ACHN (cell line): ENCODE results near the gene EFCAB5.
"Not testable (repeated sequence)": the region's sequence is repeated elsewhere in the genome, so short reads cannot be mapped to it uniquely, and the experiment has no call there.

Experiments
- DNase-seq: peaks from one replicate; pipeline ENCODE4 v3.0.0-alpha.2; 2015
- in situ Hi-C: cut with HindIII; loops from 2 replicates; pipeline ENCODE4 v1.10.0; 2017; ENCODE audit warnings: low sequenced_read_pairs, low pct_ligation_motif_present, low pct_unique_long_range_greater_than_20kb

The EFCAB5 gene

GRCh38 chr17:30068465-30068864 lies 127.0 kb downstream of the EFCAB5 start:
- in situ Hi-C loops, result no loop called here
- no peak for DNase-seq

GRCh38 chr17:30074254-30074653 lies 132.8 kb downstream of the EFCAB5 start:
- no peak for DNase-seq
- in situ Hi-C loops, result no loop called here

GRCh38 chr17:30074730-30075129 lies 133.3 kb downstream of the EFCAB5 start:
- no peak for DNase-seq
- in situ Hi-C loops, result no loop called here

- DNase-seq, result no peak
- in situ Hi-C loops, result no loop called here
These were observed 141.3 kb downstream of the EFCAB5 start for GRCh38 chr17:30082773-30083172.

- in situ Hi-C loops, result no loop called here
- DNase-seq, result no peak
These were observed 143.4 kb downstream of the EFCAB5 start for GRCh38 chr17:30084788-30085187.

GRCh38 chr17:30086896-30087295 lies 145.5 kb downstream of the EFCAB5 start:
- in situ Hi-C loops, result no loop called here
- no peak for DNase-seq

- DNase-seq, in situ Hi-C loops: not testable (repeated sequence)
These were observed 146.0 kb downstream of the EFCAB5 start for GRCh38 chr17:30087431-30087830.

GRCh38 chr17:30091121-30091670 lies 149.8 kb downstream of the EFCAB5 start:
- in situ Hi-C loops, result no loop called here
- no peak for DNase-seq

GRCh38 chr17:30091771-30092170 lies 150.3 kb downstream of the EFCAB5 start:
- peak; percentile 86 for DNase-seq
- in situ Hi-C loops, result no loop called here

- DNase-seq, result no peak
- in situ Hi-C loops, result no loop called here
These were observed 151.5 kb downstream of the EFCAB5 start for GRCh38 chr17:30092886-30093285.

- in situ Hi-C loops, result no loop called here
- peak; percentile 82 for DNase-seq
These were observed 152.2 kb downstream of the EFCAB5 start for GRCh38 chr17:30093463-30094147.

- DNase-seq, result peak; percentile 89
- in situ Hi-C loops, result no loop called here
These were observed 154.2 kb downstream of the EFCAB5 start for GRCh38 chr17:30095507-30096244.

- no peak for DNase-seq
- in situ Hi-C loops, result no loop called here
These were observed 160.4 kb downstream of the EFCAB5 start for GRCh38 chr17:30101686-30102390.

- no peak for DNase-seq
- in situ Hi-C loops, result no loop called here
These were observed 162.5 kb downstream of the EFCAB5 start for GRCh38 chr17:30103921-30104320.

- DNase-seq, result peak; percentile 78
- in situ Hi-C loops, result no loop called here
These were observed 163.3 kb downstream of the EFCAB5 start for GRCh38 chr17:30104575-30105339.

GRCh38 chr17:30112794-30113193 lies 171.4 kb downstream of the EFCAB5 start:
- no peak for DNase-seq
- in situ Hi-C loops, result no loop called here

GRCh38 chr17:30113213-30113612 lies 171.8 kb downstream of the EFCAB5 start:
- in situ Hi-C loops, result no loop called here

GRCh38 chr17:30116345-30116660 lies 174.9 kb downstream of the EFCAB5 start:
- in situ Hi-C loops, result no loop called here

More at GRCh38 chr17:30113213-30113612, 171.8 kb downstream of the EFCAB5 start:
- peak; percentile 28 for DNase-seq

More at GRCh38 chr17:30116345-30116660, 174.9 kb downstream of the EFCAB5 start:
- DNase-seq, result no peak
